NCI-H1105 treated with DMSO at 0.1 percent for 48 hours (cell line): ENCODE results near the gene MAP2K5.
"Not testable (repeated sequence)": the region's sequence is repeated elsewhere in the genome, so short reads cannot be mapped to it uniquely, and the experiment has no call there.

Source experiments
- DNase-seq: peaks from one replicate; lab custom pipeline; 2025; lab: John Stamatoyannopoulos, UW

Gene MAP2K5

DNA sequence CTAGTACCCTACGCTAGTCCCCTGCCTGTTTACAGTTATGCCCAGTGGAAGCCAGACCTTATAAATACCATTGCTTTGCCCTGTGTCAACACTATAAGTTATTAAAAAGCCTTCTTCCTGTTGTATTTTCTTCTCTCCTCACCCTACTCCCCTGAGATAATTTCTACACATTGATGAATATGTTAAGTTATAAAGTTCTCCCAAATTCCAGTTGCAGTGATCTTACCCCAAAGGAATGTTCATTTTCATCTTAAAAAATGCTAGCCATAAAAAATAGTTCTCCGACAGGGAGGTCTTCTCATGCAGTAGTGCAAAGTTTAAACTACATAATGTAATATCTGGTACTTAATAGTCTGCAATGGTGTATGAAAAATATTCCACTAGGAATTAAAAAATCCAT is 58.6 kb downstream of the MAP2K5 start:
- DNase-seq = no peak

DNA sequence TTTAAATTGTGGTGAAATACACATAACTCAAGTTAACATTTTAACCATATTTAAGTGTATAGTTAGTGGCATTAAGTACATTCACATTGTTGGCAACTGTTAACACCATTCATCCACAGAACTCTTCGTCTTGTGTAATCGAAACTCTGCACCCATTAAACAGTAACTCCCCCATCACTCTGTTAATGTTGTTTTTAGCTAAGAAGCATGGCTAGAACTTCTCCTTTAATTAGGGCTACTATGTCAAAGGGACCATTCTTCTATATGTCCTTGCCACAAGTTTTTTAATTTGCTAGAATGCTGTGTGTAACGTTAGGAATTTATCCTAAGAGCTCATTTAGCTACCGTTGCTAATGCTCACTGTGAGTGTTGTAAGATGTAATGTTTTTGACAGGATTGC is 60.6 kb downstream of the MAP2K5 start:
- no peak for DNase-seq

DNA sequence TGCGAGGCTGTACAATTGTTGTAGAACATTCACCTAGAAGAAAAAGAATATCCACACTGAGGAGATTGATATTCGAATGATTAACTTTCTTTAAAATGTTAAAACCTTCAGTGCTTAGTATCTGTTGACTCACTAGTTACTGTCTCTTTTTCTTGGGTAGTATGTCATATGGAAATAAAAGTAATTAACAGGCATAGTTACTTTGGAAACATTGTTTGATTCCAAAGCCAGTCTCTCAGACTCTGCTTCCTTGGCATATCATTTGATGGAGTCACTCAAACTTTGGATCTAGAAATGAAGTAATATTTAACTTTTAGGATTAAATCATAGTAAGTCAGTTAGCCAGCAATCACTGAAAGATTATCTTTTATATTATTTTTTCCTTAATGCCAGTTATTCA is 63.4 kb downstream of the MAP2K5 start:
- DNase-seq = no peak

DNA sequence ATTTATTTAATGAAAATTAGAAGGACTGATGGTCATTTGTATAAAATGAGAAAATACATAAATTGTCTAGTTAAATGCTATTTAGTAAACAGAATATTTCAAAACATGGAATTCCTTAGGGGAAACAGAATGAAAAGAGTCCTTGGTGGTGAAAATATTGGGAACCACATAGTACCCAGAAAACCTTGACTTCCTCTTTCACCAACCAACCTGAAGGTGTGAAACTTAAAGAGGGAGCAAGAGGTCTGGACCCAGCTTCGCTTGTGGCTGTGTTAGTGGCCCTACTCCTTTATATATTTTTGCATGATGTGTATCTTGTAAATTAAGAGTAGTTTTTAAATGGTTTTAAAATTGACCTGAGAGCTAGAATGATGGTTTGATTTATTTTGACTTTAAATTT is 64.2 kb downstream of the MAP2K5 start:
- no peak for DNase-seq

DNA sequence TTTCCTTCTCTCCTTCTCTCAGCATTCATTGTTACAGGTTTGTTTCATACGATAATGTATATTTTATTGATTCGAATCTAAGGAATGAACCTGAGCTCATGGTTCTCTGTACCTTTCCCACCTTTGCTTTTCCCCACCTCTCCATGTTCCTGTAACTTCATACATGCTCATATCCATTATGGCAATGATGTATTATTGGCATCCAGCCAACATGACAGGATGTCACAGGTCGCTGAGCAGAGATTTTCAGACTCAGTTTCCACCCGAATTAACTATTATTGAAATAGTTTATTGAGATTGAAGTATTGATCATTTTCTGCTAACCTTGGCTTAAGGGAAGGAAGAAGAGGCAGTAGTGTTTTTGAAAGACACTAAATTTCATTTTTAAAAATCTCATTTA is 64.8 kb downstream of the MAP2K5 start:
- DNase-seq = no peak

DNA sequence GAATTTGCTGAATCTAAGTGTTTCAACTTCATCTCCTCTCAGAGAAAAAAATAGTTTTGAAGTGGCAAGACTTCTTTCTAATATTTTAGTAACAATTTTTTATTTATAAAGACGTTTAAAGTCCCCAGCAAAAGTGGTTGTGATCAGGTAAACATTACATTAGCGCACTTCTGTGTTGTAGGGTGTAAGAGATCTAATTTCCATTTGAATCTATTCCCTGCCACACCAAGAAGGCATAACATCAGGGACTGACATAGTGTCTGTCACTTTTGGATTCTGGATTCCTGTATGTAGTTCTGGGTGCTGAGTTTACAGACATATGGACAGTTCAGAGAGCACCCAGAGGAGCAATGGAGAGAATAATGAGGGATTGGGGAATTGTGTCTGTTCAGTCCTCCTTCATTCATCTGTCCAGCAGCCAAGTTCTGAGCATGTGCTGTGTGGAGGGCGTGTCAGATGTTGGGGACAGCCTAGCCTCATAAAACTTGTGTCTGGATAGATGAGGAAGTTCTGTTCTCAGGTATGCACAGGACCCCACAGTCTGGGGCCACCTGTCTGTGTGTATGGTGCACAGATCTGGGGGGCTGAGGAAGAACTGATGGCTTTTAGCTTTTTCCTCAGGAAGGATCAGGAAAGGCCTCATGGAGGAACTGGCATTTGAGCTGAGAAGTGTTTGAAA is 65.6 kb downstream of the MAP2K5 start:
- no peak for DNase-seq

DNA sequence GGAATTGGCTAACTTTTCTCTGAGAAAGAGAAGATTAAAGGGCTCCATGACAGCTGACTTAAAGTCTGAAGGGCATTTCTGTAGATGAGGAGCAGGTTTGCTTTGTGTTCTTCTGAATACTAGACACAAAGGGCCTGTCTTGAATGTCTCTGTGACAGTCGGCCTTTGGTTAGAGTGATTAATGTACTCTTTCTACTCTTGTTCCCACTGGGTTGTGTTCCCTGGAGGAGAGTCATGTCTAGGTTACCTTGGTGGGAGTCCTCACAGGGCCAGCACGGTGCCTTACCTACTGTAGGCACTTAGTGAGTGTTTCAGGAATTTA is 66.1 kb downstream of the MAP2K5 start:
- no peak for DNase-seq

DNA sequence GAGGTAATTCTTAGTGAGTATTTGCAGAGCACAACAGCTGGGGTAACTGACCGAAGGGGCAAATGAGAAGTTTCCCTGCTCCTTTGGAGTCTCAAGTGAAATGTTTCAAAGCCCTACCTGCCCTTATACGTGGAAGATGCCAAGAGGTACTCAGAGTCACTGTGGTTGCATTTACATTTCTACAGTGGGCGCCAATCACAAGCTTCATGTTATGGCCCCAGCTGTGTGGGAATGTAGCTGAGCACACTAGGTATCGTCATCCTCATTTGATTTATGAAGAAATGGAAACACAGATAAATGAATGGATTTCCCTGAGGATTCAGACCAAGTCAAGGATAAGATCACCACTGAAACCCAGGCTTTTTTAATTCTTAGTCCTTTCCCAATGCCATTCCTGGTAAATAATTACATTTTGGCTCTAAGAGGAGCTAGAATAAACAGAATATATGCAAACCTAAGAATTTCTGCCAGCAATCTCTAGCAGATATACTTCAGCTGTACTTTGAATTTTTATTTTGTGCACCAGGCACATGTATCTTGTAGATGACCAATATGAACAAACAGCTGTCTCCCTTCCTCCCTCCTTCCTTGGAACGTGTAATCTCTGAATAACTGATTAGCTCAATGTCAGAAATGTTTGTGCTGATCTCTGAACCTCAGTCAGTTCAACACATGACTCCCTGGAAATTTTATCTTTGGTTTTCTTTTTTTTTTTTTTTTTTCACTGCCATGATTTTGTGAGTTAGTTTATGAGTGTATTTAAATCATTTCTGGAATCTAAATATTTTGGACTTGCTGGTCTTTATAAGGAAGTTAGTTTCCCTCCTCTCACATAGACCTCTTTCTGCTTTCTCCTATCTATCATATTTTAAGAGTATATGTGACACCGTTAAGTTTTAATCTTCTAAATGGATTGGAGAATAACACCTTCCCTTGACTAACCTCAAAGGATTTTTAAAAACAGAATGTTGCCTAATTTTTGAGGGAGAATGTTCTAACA is 69.2 kb downstream of the MAP2K5 start:
- DNase-seq = no peak

DNA sequence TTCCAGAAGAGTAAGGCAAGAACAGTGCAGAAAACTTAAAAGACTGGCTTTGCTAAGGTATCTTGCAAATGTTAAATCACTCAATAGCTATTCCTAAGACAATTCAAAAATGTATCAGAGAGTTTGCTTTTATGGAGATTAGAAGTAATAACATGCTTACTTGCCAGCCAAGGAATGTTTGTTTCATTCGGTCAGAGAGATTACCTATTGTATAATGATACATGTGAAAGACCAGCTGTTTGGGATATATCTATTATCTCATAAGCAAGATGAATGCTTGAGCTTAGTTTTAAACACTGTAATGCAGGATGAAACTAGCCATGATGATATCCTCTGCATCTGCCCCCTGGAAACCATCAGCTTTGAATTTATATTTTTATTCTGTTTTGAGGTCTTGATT is 70.7 kb downstream of the MAP2K5 start:
- no peak for DNase-seq

DNA sequence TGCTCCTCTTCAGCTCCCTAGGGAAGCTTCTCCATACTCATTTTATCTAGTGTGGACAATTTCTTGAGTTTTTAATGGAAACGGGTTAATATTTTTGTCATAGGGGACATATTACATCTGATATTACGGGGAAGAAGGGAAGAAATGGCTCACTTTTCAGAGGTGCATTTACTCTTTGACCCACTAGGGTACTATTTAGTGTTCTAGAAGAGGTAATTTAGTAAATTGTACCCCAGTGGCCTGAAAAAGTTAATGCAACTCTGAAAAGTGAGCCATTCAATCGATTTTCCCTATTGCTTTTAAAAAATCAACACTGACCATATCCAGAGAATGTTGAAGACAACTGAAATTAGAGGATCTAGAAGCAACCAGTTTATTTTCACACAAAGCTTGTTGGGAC is 71.2 kb downstream of the MAP2K5 start:
- no peak for DNase-seq

DNA sequence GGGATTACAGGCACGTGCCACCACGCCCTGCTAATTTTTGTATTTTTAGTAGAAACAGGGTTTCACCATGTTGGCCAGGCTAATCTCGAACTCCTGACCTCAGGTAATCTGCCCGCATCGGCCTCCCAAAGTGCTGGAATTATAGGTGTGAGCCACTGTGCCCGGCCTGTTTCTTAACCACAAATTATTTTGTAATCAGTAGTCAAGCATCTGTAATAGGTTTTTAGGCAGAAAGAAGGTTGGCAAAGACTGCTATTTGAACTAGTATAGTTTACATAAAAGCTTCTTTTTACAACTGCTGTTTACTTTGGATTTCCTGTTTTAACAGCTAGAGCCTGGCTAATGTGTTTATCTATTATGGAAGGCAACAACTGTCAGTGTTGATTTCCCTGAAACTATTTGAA is 72.6 kb downstream of the MAP2K5 start:
- not testable (repeated sequence) for DNase-seq

DNA sequence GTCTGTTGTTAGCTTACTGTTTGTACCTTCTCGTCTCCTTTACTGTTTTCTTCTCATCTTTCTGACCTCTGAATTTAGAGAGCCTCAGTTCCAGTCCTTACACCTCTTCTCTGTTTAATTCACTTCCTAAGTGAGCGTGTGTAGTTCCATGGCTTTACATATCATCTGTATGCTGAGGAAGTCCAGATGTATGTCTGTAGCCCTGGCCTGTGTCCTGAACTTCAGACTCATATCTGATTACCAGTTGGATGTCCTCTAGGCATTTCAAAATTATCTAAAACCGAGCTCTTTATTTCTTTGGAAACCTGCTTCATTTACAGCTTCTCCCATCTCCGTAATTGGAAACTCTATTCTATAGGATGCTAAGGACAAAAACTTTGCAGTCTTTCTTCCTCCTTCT is 75.8 kb downstream of the MAP2K5 start:
- DNase-seq = no peak

DNA sequence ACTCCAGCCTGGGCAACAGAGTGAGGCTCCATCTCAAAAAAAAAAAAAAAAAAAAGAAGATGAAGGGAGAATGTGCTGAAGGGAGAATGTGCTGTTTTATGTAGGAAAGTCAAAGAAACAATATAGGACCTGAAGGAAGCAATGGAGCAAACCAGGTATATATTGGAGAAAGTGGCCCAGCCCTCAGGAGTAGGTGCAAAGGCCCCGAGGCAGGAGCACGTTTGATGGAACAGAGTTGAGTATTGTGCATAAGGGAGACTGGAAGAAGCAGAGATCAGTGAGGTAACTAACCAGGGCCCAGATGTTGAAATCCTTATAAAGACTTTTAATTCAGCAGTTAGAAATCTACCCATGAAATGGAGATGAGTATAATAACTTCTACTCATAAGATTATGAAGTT is 79.6 kb downstream of the MAP2K5 start:
- no peak for DNase-seq

DNA sequence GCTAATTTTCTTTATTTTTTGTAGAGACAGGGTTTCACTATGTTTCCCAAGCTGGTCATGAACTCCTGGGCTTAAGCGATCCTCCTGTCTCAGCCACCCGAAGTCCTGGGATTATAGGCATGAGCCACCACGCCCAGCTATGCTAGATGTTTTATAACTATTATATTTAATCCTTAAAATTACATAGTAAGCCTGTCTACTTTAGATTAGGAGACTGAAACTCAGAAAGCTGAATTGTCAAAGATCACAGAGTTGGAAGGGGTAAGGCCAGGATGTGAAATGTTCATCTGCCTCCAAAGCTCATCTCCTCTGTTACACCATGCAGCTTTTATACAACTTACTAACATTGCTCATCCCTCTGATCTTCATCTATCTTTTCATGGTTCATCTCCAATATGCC is 89.8 kb downstream of the MAP2K5 start:
- no peak for DNase-seq

DNA sequence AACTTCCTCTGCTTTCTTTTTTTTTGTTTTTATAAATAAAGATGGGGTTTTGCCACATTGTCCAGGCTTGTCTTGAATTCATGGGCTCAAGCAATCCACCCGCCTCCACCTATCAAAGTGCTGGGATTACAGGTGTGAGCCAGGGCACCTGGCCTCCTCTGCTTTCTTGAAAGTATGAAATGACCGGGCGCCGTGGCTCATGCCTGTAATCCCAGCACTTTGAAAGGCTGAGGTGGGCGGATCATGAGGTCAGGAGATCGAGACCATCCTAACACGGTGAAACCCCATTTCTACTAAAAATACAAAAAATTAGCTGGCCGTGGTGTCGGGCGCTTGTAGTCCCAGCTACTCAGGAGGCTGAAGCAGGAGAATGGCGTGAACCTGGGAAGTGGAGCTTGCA is 93.4 kb downstream of the MAP2K5 start:
- DNase-seq = not testable (repeated sequence)

DNA sequence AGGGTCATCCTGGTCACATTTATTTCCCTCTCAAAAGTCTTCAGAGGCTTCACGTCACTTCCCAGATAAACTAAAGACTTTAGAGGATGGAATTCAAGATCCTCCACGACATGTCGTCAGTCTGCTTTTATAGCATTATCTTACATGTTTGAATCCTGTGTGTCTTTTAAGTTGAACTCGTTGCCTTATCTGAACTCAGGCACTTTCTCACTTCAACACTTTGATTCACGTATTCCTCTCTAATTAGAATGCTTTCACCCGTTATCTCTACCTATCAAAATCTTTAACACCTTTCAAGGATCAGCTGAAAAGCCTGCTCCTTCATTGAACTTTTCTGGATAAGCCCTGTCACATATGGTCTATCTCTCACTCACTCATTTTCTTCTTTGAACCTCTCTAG is 97.1 kb downstream of the MAP2K5 start:
- DNase-seq = no peak

DNA sequence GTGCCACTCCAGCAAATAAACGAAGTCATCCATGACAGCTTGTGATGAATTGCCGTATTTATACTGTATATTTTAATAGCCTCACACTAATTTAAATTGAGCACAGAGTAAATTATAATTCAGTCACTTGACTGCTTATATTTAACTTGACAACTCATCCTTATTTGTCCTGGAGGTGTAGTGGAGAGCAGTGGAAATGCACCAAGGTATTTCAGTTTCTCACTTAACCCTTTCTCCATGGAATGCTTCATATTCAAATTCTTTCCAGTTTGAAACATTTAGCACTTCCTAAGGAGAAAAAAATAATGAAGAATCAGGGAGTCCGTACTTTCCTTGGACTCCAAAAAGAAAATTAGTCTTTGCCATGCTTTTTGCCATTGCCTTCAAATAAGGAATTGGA is 99.0 kb downstream of the MAP2K5 start:
- peak; percentile 54 for DNase-seq

DNA sequence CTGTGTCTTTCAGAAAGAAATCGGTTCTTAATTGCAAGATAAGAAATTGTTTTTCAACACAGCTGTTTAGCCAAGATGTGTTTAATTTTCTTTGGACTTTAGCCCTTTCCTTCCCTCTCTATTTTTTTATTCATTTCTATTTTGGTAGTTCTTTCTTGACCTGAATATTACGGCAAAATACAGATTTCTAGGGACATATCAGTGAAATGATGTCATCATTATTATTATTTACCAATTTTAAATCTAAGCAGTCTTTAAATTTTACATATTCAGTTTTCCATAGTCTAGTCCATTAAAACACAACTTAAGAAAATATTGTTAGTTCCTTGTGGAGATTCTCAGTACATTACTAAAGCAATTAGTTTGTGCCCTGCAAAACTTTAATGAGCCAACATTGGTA is 104.3 kb downstream of the MAP2K5 start:
- DNase-seq = no peak

DNA sequence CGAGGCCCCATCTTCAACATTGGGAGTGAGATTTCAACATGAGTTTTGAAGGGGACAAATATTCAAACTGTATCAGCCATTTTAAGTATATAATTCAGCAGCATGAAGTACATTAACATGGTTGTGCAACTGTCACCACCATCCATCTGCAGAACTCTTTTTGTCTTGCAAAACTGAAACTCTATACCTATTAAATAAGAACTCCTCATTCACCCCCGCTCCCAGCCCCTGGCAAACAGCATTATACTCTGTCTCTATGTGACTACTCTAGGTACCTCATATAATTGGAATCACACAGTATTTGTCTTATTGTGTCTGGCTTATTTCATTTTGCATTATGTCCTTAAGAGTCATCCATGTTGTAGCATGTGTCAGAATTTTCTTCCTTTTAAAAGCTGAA is 110.1 kb downstream of the MAP2K5 start:
- DNase-seq = no peak

DNA sequence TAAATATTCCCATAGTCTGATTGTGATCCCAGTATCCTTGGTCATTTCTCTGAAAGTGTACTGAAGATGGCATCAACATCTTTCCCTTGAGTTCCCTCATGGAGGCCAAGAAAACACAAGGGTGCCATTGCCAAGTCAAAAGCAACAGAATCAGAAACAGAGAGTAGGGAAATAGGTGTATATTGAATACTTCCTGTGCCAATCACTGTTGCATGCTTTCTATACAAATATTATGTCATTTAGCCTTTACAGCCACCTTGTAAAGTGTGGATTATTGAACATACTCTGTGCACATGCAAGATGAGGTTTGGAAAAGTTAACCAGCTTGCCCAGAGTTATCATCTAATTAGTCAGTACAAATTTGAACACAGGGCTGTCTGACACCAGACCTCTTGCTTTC is 117.9 kb downstream of the MAP2K5 start:
- no peak for DNase-seq

DNA sequence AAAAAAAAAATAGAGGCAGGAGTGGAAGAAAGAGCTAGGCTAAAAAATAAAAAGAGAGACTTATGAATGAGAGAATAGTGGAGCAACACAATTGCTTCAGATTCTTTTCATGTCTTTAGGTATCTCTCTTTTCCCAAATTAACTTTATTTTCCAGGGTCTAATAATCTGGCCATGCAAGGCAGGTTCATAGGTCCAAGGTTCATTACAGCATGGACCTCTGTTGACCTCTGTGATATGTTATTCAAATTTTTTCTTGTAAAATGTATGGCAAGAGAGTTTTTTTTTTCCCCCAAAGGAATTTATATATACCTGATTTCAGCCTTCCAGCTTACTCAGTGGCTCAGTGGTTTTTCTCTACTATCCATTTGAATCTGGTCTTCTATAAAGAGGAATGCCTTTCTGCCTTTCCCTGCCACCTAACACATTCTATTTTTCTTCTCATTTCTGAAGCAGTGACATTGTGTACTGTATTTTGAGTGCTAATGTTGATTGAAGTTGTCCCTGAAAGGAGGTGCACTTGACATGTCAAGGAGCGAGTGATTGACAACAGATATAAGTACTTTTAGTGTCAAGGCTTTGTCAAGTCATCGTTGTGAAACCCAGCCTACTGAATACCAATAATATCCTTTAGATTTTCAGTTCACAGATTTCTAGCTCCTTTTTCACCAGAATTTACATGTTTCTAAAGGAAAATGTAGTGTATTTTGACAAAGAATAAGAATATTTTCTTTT is 118.5 kb downstream of the MAP2K5 start:
- no peak for DNase-seq

DNA sequence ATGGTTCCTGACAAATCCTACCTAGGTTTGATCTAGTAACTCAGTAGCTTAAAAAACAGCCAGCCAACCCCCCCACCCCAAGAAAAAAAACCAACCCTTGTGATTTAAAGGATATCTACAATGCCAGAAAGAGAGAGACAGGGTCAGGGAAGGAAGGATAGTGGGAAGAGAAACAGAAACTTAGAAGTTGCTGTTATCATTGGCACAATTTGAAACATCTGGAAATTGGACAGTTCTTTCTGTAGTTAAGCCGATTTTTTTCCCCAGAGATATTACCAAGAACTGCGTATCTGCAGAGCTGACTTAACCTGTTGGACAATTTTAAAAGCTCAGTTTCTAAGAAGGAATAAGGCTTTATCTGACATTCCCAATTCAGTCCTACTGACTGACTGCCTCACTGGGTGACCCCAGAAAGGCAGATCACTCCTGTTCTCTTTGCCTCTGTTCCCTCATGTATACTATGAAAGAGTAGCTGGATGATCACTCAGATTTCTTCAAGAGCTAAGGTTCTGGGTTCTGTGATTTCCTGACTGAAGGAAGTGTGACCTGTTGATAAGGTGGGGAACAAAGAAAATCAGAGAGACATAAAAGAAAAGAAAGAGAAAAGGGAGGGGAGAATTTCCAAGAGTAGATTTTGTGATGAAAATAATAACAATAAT is 128.3 kb downstream of the MAP2K5 start:
- DNase-seq = no peak
